GM19455 (cell line): ENCODE data around the gene DTNB.

Experiments used
- ATAC-seq: cut with Tn5 transposase; IDR thresholded peaks from one replicate; pipeline ENCODE4 v1.9.1; 2021; ENCODE audit not compliant: unreplicated experiment

DTNB gene

GRCh38 chr2:25473758-25474340, 199.5 kb downstream of the DTNB start:
- no peak for ATAC-seq

GRCh38 chr2:25473131-25473530, 200.2 kb downstream of the DTNB start:
- no peak for ATAC-seq

DNA sequence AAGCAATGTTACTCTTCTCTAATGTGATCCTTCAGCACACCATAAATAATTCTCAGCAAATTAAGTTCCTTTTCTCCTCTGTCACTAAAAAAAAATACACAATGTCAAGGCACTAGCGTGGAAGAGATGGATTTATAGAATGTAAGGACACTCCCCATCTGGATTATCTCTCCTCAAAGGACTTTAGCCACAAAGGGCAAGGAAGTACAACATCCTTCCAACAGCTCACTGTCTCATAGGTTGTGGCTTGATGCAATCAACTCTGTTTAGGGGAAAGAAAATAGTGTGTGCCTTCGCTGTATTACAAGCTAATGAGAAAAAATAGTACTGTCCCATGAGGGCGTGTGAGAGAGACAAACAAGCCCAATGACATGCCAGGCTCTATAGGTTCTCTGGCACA, 202.6 kb downstream of the DTNB start:
- no peak for ATAC-seq

GRCh38 chr2:25467743-25468142, 205.6 kb downstream of the DTNB start:
- ATAC-seq = no peak

DNA sequence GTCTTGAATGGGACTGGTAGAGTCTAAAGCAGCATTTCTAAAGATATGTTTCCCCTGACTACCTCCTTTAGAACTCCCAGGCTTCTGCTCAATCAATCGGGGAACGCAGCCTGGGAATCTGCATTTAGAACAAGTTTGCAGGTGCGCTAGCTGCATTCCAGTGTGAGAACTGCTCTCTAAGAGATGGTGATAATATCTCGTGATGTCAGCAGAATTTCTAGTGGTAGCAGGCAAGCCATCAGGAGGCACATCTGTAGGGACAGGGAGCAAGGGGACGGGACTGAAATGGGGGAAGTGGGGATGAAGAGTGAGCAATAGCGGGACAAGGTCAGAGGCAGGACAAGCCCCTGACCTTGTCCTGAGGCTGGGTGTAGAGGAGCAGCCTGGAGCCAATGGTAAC, 211.4 kb downstream of the DTNB start:
- no peak for ATAC-seq

- ATAC-seq = no peak
Observed at GRCh38 chr2:25460261-25460905, 213.0 kb downstream of the DTNB start.

DNA sequence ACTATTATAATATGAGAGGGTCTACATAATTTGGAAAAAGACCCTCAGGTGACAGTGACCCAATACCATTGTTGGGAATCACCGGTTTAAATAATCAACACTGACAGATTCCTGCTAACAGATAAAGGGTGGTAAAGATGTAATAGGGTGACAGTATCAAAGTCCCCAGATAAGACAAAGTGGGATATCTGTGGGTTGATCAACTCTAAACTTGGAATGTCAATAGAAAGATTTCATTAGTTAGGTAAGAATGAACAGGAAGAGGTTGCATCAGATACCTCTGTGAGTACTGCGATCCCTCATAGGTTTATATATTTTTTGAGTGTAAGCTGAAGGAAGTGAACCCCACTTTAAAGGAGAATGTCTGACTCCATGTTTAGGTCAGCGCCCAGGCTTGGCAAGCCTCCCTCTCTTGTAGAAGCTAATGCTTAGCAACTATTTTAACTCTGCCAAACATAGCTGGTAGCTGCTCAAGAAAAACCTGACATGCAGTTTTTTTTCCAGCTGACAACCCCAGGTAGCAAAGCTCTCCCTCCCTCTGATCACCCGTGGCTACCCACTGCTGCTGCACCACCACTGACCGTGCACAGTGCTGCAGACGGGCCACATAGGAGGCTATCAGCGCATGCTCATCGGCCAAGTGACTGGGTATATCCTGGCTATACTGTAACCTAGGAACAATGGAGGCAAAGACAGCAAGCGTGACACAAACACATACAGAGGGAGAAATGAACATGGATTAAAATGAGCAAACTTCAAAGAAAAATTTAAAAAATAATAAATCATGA, 218.4 kb downstream of the DTNB start:
- no peak for ATAC-seq

DNA sequence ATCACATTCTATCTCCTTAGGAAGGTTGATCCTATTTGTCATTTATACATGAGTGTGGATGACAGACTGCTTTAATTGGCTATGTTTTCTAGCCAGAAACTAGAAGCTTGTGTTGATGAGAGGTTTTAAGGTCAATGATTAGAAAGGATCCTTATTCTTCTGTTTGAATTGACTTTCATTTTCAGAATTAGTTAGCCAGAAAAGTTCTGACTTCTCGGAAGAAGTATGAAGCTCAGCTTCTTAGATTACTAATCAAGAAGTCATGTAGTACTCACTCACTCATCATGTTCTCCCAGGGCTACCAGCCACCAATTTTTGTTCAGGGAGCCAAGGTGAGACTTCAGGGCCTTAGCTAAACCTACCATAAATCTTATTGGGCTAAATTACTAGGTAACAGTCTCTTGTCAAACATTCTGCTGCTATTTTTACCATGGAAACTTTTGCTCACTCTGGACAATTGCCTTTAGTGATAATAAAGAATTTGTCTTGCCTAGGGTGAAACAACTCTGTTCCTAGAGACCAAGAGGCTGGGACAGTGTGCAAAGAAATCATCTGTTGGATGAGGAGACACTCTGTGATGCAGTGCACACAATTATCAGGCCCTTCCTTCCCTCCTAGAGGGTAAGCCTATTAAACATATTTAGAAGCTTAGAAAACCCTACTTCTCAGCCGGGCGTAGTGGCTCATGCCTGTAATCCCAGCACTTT, 220.0 kb downstream of the DTNB start:
- peak; percentile 80 for ATAC-seq

- ATAC-seq = no peak
Observed at GRCh38 chr2:25448808-25449207, 224.6 kb downstream of the DTNB start.

DNA sequence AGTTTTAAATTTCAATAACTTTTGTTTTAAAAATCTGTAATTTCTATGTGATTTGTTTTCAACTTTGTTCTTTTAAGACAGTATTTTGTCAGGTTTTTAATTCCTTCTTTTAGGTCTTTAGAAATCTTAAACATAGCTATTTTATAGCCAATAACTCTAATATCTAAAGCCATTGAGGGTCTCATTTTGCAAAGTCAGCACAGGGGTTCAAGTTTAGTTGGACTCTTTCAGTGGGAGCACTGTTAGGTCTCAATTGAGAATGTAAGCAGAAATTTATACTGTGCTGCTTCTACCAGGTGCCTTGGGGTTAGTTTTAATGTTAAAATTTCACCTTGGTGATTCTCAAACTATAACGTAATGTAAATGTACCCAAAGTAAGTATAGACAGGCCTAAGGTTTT, 226.4 kb downstream of the DTNB start:
- no peak for ATAC-seq

GRCh38 chr2:25446122-25446521, 227.3 kb downstream of the DTNB start:
- no peak for ATAC-seq

DNA sequence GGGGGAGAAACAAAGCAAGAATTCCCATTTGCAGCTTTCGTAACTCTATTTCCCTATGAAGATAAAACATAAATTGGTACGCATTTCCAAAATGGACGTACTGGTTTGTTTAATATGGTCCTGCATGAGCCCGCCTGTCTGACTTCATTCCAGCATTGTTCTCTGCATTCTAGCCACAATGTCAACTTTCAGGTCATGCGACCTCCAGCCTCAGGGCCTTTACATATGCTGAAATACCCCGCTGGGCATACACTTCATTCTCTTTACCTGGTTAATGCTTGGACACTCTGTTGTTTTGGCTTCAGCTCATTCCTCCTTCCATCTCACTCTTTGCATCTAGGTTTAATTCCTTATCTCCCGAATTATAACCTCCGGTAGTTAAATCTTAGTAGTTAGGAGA, 227.9 kb downstream of the DTNB start:
- ATAC-seq = no peak

- no peak for ATAC-seq
Observed at GRCh38 chr2:25444608-25445270, 228.6 kb downstream of the DTNB start.

GRCh38 chr2:25443766-25444165, 229.6 kb downstream of the DTNB start:
- no peak for ATAC-seq

- ATAC-seq = no peak
Observed at GRCh38 chr2:25441353-25441752, 232.0 kb downstream of the DTNB start.

- ATAC-seq = no peak
Observed at GRCh38 chr2:25438793-25439192, 234.6 kb downstream of the DTNB start.

GRCh38 chr2:25437881-25438662, 235.3 kb downstream of the DTNB start:
- ATAC-seq = no peak

- no peak for ATAC-seq
Observed at GRCh38 chr2:25435421-25435820, 238.0 kb downstream of the DTNB start.

GRCh38 chr2:25431604-25432003, 241.8 kb downstream of the DTNB start:
- no peak for ATAC-seq

DNA sequence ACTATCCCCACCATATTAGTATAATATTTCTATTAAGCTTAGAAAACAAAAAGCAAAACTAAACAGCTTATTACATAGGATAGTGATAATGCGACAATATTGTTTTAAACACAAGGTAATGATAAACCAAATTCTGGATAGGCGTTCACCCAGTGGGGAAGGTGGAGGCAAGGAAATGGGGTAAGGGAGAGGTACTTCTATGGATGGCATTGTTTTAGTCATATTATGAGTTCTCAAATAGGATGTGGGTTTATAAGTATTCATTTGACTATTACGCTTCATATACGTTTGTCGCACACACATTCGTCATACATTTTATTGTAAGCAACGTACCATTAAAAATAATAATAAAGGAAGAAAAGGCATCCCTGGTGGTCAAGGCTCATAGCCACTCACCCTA, 242.8 kb downstream of the DTNB start:
- ATAC-seq = no peak
